Measurements from ENCODE around the gene KIF1B.
"Not testable (repeated sequence)": the region's sequence is repeated elsewhere in the genome, so short reads cannot be mapped to it uniquely, and the experiment has no call there.

GRCh38 chr1:10220657-10221056, 10.3 kb downstream of the KIF1B start:
- not testable (repeated sequence) for TF ChIP-seq FOXM1 (IDR thresholded peaks at IDR 0.05; ENCODE audit: borderline replicate concordance); ZNF384 (IDR thresholded peaks at IDR 0.05); ELF4 (IDR thresholded peaks at IDR 0.05); LEF1 (IDR thresholded peaks at IDR 0.05; ENCODE audit: borderline replicate concordance); NFRKB (IDR thresholded peaks at IDR 0.05); TARDBP (IDR thresholded peaks at IDR 0.05); FOXA1 (IDR thresholded peaks at IDR 0.05); FOXK2 (IDR thresholded peaks at IDR 0.05); CTBP1 (IDR thresholded peaks at IDR 0.05; ENCODE audit: borderline replicate concordance); HDGF (IDR thresholded peaks at IDR 0.05; ENCODE audit: borderline replicate concordance)
